ENCODE results near the gene NAALADL2.

NAALADL2 gene

GRCh38 chr3:175763948-175764347 is 904.8 kb downstream of the NAALADL2 start:
- Histone ChIP-seq H4K20me1 (ENCODE audit: insufficient read depth, low read length) (no peaks in the 10 kb centered on the region), H3K4me1 (ENCODE audit: insufficient read depth, low read length, severe bottlenecking) (no peaks in the 10 kb centered on the region), H3K36me3 (ENCODE audit: insufficient read depth, low read length) (no peaks in the 10 kb centered on the region), H2AFZ (ENCODE audit: low read length) (no peak overlapping the region), H3K9me2 (ENCODE audit: low read depth, low read length) (no peaks in the 10 kb centered on the region), H3K9me3 (ENCODE audit: low read length) (no peaks in the 10 kb centered on the region), H3K4me2 (ENCODE audit: low read length) (no peak overlapping the region), H3F3A (ENCODE audit: insufficient read depth, low read length) (no peaks in the 10 kb centered on the region), H3K9ac (ENCODE audit: low read length) (no peak overlapping the region), H3K27me3 (ENCODE audit: insufficient read depth, low read length) (no peaks in the 10 kb centered on the region), H3K27ac (ENCODE audit: low read depth, low read length, poor library complexity, severe bottlenecking) (no peak overlapping the region), H3K79me2 (ENCODE audit: insufficient read depth, low read length) (no peaks in the 10 kb centered on the region), H3K4me3 (ENCODE audit: low read depth, low read length, poor library complexity, severe bottlenecking) (no peak overlapping the region)
- TF ChIP-seq, protein P1, sequence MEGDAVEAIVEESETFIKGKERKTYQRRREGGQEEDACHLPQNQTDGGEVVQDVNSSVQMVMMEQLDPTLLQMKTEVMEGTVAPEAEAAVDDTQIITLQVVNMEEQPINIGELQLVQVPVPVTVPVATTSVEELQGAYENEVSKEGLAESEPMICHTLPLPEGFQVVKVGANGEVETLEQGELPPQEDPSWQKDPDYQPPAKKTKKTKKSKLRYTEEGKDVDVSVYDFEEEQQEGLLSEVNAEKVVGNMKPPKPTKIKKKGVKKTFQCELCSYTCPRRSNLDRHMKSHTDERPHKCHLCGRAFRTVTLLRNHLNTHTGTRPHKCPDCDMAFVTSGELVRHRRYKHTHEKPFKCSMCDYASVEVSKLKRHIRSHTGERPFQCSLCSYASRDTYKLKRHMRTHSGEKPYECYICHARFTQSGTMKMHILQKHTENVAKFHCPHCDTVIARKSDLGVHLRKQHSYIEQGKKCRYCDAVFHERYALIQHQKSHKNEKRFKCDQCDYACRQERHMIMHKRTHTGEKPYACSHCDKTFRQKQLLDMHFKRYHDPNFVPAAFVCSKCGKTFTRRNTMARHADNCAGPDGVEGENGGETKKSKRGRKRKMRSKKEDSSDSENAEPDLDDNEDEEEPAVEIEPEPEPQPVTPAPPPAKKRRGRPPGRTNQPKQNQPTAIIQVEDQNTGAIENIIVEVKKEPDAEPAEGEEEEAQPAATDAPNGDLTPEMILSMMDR (IDR thresholded peaks at IDR 0.05; ENCODE audit: low read length) = no peak
- no peak for TF ChIP-seq EZH2 (IDR thresholded peaks at IDR 0.05; ENCODE audit: borderline replicate concordance, low read length)

DNA sequence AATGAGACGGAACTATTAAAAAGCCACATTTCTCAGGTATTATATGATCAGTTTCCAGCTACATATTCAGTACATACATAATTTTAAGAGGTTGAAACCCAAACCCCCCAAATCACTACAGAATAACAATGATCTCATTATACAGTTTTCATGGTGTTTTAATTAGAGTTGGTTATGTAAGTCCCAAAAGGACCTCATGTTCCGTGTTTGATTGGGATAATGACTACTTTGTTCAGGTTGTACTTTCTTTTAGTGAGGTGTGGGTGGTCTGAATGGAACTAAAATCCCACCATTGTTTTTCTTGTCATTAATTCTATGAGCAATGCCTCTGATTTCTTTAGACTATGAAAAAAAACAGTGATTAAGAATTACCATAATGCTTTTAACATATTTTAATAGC is 905.6 kb downstream of the NAALADL2 start:
- Histone ChIP-seq H3K9me3 (ENCODE audit: low read length) (no peaks in the 10 kb centered on the region), H3K4me3 (ENCODE audit: low read depth, low read length, poor library complexity, severe bottlenecking) (no peak overlapping the region), H2AFZ (ENCODE audit: low read length) (no peak overlapping the region)

GRCh38 chr3:175770426-175770825 is 911.3 kb downstream of the NAALADL2 start:
- no peak overlapping the region for H3K4me2 ChIP-seq (ENCODE audit: low read length)
- H3K27me3 ChIP-seq (ENCODE audit: insufficient read depth, low read length) = no peaks in the 10 kb centered on the region
- no peak overlapping the region for H3K9ac ChIP-seq (ENCODE audit: low read length)
- no peaks in the 10 kb centered on the region for H3K9me3 ChIP-seq (ENCODE audit: low read length)
- no peak overlapping the region for H2AFZ ChIP-seq (ENCODE audit: low read length)
- no peaks in the 10 kb centered on the region for H3K79me2 ChIP-seq (ENCODE audit: insufficient read depth, low read length)
- no peaks in the 10 kb centered on the region for H3K9me2 ChIP-seq (ENCODE audit: low read depth, low read length)
- no peak overlapping the region for H3K4me3 ChIP-seq (ENCODE audit: low read depth, low read length, poor library complexity, severe bottlenecking)
- TF ChIP-seq EZH2 (IDR thresholded peaks at IDR 0.05; ENCODE audit: borderline replicate concordance, low read length) = no peak
- TF ChIP-seq, protein P1 (IDR thresholded peaks at IDR 0.05; ENCODE audit: low read length) = no peak
- H4K20me1 ChIP-seq (ENCODE audit: insufficient read depth, low read length) = no peaks in the 10 kb centered on the region
- no peaks in the 10 kb centered on the region for H3K4me1 ChIP-seq (ENCODE audit: insufficient read depth, low read length, severe bottlenecking)
- H3F3A ChIP-seq (ENCODE audit: insufficient read depth, low read length) = no peaks in the 10 kb centered on the region
- no peaks in the 10 kb centered on the region for H3K36me3 ChIP-seq (ENCODE audit: insufficient read depth, low read length)
- no peak overlapping the region for H3K27ac ChIP-seq (ENCODE audit: low read depth, low read length, poor library complexity, severe bottlenecking)

More for the DNA sequence above, 905.6 kb downstream of the NAALADL2 start:
- Histone ChIP-seq H3K27me3 (ENCODE audit: insufficient read depth, low read length) (no peaks in the 10 kb centered on the region), H3K79me2 (ENCODE audit: insufficient read depth, low read length) (no peaks in the 10 kb centered on the region), H3F3A (ENCODE audit: insufficient read depth, low read length) (no peaks in the 10 kb centered on the region), H3K4me1 (ENCODE audit: insufficient read depth, low read length, severe bottlenecking) (no peaks in the 10 kb centered on the region), H3K9ac (ENCODE audit: low read length) (no peak overlapping the region), H4K20me1 (ENCODE audit: insufficient read depth, low read length) (no peaks in the 10 kb centered on the region), H3K27ac (ENCODE audit: low read depth, low read length, poor library complexity, severe bottlenecking) (no peak overlapping the region), H3K36me3 (ENCODE audit: insufficient read depth, low read length) (no peaks in the 10 kb centered on the region), H3K9me2 (ENCODE audit: low read depth, low read length) (no peaks in the 10 kb centered on the region), H3K4me2 (ENCODE audit: low read length) (no peak overlapping the region)
- TF ChIP-seq, protein P1 (IDR thresholded peaks at IDR 0.05; ENCODE audit: low read length) = no peak
- no peak for TF ChIP-seq EZH2 (IDR thresholded peaks at IDR 0.05; ENCODE audit: borderline replicate concordance, low read length)

Measured in OCI-LY1 (cell line).